ENCODE measurements around the gene CLTCL1. TPM values are rescaled to one million over a fixed set of nuclear protein-coding genes. Genes with fewer than 3 reads are reported as not detected.

CLTCL1 gene
- total RNA-seq: 17.1 and 23.2 TPM in 2 replicates

GRCh38 chr22:19291580-19292457 lies at the start of gene CLTCL1:
Gene CLTCL1 (minus strand): TSS chr22:19291719. CDS start chr22:19291641, 78 bp downstream.

GRCh38 chr22:19178657-19179496 lies 112.6 kb downstream of the CLTCL1 start, which contains the start of gene SLC25A1:
Gene SLC25A1 (minus strand): TSS chr22:19178736. CDS start chr22:19178673, 63 bp downstream.

GRCh38 chr22:19149991-19150390 lies 141.5 kb downstream of the CLTCL1 start, which contains the start of gene GSC2:
Gene GSC2 (minus strand): TSS chr22:19150292. CDS start chr22:19150283, 9 bp downstream.

GRCh38 chr22:19130959-19131684 lies 160.4 kb downstream of the CLTCL1 start, which contains the start of gene TSSK2:
Gene TSSK2 (plus strand): TSS chr22:19131308. CDS start chr22:19131400, 92 bp downstream.

Other genes starting within 250 kb of the CLTCL1 start
- 62.1 and 102 TPM in 2 replicates for gene DGCR2, start 169.3 kb downstream of the CLTCL1 start, total RNA-seq
- gene TSSK2, start 160.4 kb downstream of the CLTCL1 start, total RNA-seq: not detected in 2 replicates
- gene ESS2, start 147.1 kb downstream of the CLTCL1 start, total RNA-seq: 16.0 and 21.4 TPM in 2 replicates
- gene GSC2, start 141.4 kb downstream of the CLTCL1 start, total RNA-seq: not detected in 2 replicates
- 169 and 233 TPM in 2 replicates for gene SLC25A1, start 113.0 kb downstream of the CLTCL1 start, total RNA-seq
- gene HIRA, start 140.0 kb upstream of the CLTCL1 start, total RNA-seq: 24.6 and 26.0 TPM in 2 replicates
- 36.3 and 40.9 TPM in 2 replicates for gene MRPL40, start 140.8 kb upstream of the CLTCL1 start, total RNA-seq
- gene C22orf39, start 156.0 kb upstream of the CLTCL1 start, total RNA-seq: 39.4 and 41.6 TPM in 2 replicates
- gene UFD1, start 187.5 kb upstream of the CLTCL1 start, total RNA-seq: 32.5 and 57.5 TPM in 2 replicates
- 2.5 and 42.9 TPM in 2 replicates for gene CDC45, start 188.2 kb upstream of the CLTCL1 start, total RNA-seq
- 0.13 TPM in 1 of 2 replicates, not detected in the other for gene CLDN5, start 232.7 kb upstream of the CLTCL1 start, total RNA-seq